HepG2 (cell line): Measurements from ENCODE around the gene THEMIS.

ENCODE experiments used
- POLR2AphosphoS5 ChIP-seq: IDR thresholded peaks from 2 replicates; pipeline ENCODE4 v1.6.1; 2012; ENCODE audit warnings: low read depth, low read length
- TF ChIP-seq, protein P1 (sequence below): sonication (generic); formaldehyde crosslinking; IDR thresholded peaks from 2 replicates; pipeline ENCODE4 v1.5.0; 2020; ENCODE audit warnings: mild to moderate bottlenecking, missing genetic modification reagents, moderate library complexity
- TF ChIP-seq, protein P2 (sequence below): sonication (generic); formaldehyde crosslinking; IDR thresholded peaks from 2 replicates; pipeline ENCODE4 v1.9.0; 2021; ENCODE audit warnings: missing genetic modification reagents, mild to moderate bottlenecking, borderline replicate concordance

DNA sequence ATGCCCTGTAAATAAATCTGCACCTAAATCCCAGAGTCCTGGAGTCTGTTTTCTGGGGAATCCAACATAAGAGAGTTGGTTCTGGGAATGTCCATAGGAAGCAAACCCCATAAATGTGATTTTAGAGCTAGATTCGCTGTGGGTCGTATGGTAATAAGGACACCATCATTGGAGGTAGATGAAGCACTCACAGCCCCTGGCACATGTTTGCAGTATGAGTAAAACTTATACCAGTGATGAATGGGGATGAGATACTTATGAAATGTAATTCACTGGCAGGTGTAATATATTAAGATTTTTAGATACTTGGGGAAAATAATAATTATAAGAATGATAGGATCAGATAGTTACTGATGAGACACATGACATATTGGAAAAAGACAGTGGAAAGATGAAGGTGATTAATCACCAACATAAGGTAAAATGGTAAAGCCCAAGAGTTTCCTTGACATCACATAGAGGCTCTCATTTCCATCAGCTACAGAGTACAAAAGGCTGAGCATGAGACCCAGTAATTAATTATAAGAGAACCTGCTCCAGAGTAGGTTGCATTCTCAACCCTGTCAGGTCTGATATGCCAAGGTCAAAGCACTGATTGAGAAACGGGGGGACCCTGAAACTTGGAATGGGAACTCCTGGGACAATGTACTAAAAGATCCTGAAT lies 44.7 kb upstream of the THEMIS start:
- TF ChIP-seq, protein P1, sequence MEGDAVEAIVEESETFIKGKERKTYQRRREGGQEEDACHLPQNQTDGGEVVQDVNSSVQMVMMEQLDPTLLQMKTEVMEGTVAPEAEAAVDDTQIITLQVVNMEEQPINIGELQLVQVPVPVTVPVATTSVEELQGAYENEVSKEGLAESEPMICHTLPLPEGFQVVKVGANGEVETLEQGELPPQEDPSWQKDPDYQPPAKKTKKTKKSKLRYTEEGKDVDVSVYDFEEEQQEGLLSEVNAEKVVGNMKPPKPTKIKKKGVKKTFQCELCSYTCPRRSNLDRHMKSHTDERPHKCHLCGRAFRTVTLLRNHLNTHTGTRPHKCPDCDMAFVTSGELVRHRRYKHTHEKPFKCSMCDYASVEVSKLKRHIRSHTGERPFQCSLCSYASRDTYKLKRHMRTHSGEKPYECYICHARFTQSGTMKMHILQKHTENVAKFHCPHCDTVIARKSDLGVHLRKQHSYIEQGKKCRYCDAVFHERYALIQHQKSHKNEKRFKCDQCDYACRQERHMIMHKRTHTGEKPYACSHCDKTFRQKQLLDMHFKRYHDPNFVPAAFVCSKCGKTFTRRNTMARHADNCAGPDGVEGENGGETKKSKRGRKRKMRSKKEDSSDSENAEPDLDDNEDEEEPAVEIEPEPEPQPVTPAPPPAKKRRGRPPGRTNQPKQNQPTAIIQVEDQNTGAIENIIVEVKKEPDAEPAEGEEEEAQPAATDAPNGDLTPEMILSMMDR: no peak
- TF ChIP-seq POLR2AphosphoS5: no peak
- TF ChIP-seq, protein P2, sequence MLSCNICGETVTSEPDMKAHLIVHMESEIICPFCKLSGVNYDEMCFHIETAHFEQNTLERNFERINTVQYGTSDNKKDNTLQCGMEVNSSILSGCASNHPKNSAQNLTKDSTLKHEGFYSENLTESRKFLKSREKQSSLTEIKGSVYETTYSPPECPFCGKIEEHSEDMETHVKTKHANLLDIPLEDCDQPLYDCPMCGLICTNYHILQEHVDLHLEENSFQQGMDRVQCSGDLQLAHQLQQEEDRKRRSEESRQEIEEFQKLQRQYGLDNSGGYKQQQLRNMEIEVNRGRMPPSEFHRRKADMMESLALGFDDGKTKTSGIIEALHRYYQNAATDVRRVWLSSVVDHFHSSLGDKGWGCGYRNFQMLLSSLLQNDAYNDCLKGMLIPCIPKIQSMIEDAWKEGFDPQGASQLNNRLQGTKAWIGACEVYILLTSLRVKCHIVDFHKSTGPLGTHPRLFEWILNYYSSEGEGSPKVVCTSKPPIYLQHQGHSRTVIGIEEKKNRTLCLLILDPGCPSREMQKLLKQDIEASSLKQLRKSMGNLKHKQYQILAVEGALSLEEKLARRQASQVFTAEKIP (CRISPR knock-in tag): no peak
